ENCODE measurements around the gene NKD2. TPM values are rescaled to one million over a fixed set of nuclear protein-coding genes. Genes with fewer than 3 reads are reported as not detected.
"Not testable (repeated sequence)": the region's sequence is repeated elsewhere in the genome, so short reads cannot be mapped to it uniquely, and the experiment has no call there.

The NKD2 gene
- polyA plus RNA-seq, 12 donors, result 0.96 to 32.3 (median 1.7) TPM; not detected in 1

DNA sequence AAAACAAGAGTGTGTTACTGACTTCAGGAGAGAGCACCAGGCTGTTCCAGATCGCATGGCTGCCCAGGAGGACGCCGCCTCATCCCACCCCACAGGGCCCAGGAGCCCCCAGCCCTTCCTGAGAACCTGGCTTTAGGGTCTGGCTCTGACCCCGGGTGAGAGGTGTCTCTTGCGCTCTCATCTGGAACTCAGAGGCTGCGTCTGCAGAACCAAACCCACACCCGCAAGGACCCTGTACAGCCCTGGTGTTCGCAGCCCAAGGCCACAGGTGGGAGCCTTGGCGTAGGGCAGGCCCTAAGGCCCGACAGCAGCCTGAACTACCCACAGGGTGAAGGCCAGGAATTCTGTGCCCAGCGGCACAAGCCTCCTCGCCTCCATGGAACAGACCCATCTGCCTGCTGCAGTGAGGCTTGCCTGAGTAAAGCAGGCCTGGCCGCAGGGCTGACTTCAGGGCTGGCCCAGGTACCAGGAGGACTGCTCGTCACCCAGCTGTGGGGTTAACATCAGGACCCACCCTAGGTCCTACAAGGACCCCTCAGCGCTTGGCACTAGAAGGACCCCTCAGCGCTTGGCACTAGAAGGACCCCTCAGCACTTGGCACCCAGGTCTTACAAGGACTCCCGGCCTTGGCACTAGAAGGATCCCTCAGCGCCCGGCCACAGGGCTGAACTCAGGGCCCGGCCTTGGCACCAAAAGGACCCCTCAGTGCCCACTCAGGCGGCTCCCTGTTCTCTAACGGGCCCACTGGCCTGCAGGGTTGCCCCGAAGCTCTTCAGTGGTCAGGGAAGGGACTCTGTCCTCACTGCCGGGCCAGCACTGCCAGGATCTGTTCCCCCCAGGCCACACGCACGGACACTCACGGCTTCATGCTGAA is 48.2 kb downstream of the NKD2 start:
- DNase-seq, result no peak

DNA sequence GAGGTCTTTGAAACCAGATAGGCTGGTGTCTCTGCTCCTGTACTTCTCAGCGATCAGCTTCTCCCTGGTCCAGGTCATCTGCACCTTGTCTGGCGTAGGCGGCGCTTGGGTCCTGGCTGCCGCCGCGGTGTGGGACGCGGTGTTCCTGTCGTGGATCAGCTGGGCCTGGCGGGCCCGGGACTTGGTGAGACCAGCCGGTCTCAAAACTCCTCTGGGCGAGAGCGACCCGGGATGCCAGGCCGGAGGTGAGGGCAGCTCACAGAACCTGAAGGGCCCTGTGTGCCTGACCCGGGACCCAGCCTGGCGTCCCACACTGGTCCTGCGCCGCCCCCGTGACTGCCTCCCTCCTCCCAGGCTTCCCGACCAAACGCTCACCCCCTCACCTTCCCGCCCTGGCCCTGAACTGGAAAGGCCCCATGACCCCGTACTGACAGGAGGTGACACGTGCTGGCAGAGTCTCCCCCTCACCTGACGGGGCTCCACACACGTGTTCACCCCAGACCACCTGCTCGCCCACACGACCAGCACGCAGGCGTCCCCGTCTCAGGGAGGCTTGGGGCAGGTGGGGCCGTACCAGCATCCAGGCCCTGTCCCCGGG is 49.0 kb downstream of the NKD2 start:
- DNase-seq, result no peak

DNA sequence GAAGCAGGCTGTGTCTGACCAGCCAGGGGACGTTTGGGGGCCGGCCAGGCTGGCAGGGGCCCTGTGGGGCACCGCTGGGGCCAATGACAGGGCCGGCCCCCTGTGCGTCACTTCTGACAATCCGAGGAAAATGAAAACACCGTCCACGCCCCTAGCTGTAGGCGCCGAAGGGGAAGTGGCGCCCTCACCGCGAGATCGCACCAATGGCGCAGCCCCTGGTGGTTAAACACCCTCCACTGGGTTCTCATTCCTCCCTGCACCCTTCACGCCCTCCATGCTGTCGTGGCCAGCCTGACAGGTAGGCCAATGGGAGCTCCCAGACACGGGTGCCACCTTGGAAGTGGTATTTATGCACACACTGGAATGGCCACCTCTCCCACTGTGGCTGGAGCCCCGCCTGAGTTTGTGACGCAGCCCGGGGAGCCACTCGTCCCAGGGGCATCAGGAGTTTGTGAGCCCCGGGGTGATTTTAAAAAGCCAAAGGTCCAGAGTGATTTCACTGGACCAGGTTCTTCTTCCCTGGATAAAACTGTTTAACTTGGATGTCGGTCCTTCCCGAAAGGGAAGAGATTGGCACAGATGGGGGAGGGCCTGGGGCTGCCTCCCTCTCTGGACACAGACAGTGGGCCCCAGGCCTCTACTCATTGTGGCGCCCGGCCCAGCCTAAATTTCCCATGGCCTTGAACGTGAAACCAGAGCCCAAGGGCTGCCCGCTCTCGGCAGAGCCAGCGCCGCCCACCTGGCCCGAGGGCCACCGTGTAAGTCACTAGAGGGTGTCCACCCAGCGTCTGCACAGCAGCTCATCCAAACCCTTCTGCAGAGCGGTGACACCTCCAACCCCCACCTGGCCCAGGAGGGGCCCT is 49.7 kb downstream of the NKD2 start:
- DNase-seq, result no peak

DNA sequence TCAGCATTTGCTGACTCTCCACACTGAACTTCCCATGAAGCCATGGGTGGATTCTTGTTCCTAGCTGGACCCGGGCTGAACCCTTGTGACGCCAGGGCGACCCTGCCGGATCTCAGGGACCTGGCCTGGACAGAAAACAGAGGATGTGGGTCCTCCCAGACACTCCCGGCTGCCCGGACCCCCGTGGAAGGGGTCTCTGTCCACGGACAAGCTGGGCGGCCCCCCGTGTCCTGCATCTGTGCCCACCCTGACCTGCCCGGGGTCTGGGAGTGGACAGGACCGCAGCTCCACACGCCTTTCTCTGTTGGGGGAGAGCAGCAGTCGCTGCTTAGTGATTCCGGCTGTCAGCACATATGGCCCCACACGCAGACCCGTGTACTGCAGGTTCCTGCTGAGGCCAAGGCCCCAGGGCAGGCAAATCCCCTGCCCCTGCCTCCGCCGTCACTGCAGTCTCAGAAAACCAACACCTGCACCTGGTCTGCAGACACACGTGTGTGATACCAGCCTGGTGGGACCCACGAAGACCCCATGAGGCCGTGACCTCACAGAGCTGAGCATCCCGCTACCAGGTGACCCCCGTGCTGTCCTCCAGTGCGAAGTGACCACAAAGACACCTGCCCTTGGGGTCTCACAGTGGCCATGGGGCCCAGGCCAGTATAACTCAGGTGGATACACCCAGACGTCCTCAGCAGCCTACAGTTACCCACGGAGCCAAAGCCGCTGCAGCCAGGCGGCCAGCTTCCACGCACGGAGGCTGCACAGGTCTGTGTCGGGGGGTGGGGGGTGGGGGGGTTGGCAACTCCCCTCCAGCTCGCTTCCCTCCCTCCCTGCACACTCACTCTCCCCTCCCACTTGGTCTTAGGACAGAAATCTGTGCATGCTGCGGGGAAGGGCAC is 50.6 kb downstream of the NKD2 start:
- no peak for DNase-seq

DNA sequence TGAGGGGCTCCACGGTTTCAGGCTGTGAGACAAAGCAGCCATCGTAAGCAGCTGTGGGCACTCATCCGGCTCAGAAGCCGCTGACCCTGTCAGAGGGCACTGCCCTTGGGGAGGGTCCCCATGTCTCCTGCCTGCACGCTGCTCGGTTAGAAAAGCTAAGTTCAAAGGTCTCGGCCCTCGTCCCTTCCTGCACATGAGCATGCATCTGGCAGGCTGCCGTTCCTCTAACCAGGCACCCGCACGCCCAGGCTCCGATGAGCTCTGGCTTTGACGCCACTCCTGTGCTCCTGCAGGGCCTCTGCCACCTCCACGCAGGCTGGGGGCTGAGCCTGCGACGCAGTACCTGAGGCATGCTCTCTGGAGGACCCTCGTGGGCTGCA is 51.3 kb downstream of the NKD2 start:
- DNase-seq, result no peak

DNA sequence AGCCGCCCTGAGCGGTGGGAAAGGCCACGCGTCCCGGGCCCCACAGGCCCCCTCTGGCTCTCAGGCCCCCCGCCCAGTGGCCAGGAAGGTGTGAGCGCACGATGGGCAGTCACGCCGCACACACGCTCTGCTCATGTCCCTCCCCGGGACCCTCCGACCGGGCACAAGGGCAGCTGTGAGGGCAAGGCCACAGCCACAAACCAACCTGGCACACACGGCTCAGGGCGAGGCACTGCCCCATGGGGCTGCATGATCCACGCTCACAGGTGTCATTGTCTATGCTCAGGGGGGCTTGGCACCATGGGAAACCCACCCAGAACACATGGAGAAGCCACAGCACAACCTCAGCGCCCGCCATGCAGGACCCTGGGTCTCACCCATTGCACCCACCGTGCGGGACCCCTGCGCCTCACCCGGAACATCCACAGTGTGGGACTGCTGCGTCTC is 52.0 kb downstream of the NKD2 start:
- no peak for DNase-seq

DNA sequence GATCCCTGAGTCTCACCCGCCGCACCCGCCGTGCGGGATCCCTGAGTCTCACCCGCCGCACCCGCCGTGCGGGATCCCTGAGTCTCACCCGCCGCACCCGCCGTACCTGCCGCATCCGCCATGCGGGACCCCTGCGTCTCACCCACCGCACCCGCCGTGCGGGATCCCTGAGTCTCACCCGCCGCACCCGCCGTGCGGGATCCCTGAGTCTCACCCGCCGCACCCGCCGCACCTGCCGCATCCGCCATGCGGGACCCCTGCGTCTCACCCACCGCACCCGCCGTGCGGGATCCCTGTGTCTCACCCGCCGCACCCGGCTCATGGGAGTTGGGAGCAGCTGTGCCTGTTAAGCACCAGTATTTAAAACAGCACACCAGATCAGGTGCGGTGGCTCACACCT is 52.7 kb downstream of the NKD2 start:
- DNase-seq, result not testable (repeated sequence)

DNA sequence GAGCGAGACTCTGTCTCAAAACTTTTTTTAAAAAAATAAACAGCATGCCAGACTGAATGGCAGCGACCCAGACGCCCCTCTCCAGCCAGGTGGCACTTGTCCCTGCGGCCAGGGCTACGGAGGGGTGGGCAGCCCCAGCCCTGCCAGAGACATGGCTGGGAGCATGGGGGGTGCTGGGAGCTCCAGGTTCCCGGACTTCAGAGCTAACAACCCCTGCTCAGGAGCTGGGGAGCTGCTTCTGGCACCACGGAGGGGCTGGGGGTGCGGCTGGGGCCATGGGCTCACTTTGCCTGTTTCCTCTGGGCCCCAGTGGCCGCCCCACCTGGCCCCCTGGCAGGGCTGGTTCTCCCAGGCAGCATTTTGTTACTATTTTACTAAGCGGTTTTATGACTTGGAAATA is 53.3 kb downstream of the NKD2 start:
- DNase-seq, result no peak

DNA sequence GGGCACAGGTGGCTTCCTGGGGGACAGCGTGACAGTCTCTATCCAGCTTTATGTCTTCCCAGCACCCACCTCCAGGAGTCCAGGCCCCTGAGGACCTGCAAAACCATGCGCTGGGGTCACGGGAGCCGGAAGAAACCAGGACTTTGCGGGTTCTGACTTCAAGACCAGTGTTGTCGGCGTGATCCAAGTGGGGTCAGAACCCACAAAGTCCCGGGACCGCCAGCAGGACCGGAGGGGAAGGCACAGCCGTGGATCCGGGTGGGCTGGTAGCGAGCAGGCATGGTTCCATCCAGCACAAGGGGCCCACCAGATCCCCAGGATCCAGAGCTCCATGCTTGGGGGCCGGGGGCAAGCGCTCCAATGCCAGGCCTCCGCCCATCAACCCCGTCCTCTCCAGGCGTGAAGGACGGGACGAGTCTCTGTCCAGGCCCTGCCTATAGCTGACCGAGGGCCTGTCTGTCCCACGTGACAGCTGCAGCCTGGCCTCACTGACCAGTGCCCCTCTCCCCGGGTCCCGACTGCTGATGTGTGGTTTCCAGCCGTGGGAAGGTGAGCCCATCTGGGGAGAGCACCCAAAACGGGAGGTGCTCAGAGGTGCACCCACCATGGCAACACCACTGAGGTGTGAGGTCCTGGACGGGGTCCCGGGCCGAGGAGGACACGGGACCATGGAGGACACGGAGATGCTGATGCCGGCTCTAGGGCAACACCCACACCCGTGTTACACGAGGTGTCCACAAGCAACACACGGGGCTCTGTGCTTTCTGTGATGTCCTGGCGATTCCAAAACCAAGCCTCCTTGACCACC is 54.4 kb downstream of the NKD2 start:
- DNase-seq, result no peak

DNA sequence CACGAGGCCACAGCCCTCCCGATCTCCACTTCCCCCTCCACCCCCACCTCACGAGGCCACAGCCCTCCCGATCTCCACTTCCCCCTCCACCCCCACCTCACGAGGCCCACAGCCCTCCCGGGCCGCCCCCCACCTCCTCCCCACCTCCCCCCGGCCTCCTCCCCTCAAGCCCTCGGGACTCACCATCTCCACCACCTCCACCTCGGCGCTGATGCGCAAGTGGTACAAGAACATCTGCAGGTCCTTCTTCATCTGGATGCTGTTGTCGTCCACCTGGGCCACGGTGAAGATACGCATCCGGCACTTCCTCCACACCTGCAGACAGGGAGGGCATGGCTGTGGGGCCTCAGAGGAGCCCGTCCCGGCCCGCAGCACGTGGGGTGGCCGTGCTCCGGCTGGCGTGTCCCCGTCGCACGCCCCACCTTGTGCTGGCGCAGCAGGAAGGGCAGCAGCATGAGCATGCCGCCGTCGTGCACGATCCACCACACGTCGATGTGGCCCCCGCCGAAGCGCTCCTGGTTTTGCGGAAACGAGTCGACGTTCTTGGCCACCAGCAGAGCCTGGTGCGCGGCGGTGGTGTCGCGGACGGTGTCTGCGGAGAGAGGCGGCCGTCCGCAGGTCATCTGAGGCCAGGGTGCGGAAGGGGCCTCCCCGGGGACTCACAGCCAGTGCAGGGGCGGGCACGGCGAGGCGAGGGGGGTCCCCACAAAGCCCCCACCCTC is 55.2 kb downstream of the NKD2 start:
- no peak for DNase-seq

DNA sequence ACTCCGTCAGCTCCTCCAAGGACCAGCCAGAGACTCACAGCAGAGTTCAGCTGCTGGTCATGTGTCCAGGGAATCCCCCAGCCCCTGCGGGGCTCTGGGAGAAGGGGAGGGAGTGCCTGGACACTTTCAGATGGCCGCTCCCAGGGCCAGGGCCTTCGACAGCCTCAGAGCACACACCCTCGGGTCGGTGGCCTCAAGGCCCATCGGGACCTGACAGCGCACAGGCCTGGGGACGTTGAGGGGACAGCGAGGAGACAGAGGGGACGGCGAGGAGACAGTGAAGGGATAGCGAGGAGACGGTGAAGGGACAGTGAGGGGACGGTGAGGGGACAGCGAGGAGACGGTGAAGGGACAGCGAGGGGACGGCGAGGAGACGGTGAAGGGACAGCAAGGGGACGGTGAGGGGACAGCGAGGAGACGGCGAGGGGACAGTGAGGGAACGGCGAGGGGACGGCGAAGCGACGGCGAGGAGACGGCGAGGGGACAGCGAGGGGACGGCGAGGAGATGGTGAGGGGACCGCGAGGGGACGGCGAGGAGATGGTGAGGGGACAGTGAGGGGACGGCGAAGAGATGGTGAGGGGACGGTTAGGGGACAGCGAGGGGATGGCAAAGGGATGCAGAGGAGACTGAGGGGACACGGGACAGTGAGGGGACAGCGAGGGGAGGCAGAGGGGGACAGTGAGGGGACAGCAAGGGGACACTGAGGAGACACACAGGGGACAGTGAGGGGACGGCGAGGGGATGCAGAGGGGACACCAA is 56.0 kb downstream of the NKD2 start:
- DNase-seq, result no peak

DNA sequence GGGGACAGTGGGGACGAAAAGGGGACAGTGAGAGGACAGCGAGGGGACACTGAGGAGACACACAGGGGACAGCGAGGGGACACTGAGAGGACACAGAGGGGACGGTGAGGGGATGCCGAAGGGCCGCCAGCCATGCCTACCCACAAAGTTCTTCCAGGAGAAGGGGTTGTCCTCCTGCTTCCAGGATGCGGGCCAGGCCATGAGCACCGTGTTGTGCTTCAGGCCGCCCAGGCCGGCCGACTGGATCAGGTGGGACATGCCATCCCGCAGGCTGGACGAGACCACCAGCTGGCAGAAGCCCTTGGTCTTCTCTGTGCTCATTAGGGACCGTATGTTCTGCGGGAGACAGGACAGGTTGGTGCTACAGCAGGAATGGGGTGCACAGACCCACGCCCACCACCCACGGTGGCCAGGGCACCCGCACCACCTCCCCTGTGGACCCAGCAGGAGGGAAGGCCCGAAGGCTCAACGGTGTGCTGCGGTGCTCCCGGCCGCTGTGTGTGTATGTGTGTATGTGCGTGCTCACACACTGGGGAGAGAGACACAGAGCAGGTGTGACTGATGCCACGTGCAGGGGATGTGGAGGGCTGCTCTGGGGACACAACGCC is 56.6 kb downstream of the NKD2 start:
- DNase-seq, result no peak

DNA sequence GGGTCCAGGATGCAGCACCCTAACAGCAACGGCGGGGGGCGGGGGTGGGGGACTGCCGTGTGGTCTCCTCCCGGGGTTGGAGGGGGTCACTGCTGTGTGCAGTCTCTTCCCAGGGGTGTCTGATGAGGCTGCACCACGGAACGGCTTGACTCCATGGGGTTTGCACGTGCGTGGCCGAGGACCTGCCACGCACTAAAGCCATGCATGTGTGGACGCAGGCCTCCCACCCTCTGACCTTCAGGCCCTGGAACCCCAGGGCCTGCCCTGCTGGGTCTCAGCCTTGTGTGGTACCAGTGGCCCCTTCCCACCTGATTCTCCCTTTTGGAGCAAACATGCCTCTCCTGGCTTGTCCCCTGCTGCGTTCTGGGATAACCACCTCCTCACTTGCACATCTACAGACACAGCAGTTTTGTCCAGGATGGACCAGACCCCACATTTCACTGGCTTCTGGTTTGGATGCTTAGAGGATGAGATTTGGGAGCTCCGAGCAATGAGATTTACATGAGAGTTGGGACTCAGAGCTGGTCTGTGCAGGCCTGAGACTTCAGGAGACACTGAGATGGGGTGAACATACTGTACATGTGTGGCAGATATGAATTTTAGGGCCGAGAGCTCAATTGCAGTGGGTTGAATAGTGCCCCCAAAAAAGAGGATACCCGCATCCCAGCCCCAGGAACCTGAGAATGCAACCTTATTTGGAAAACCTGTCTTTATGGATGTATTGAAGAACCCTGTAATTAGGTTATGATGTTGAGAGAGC is 57.5 kb downstream of the NKD2 start:
- DNase-seq, result no peak

DNA sequence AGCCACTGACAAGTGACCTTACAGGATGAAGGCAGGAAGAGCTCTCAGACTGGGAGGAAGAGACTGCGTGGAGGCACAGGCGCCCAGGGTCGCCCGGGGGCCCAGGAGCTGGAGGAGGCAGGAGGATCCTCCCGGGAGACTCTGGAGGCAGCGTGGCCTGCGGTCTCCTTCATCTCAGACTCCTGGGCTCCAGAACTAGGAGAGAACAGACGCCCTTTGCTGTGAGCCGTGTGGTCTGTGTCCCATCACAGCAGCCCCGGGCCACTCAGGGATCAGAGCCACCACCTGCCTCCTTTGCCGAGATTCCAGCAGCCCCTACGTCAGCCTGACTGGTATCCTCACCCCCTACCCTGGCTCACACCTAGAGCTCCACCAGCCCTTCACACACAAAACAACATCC is 58.1 kb downstream of the NKD2 start:
- no peak for DNase-seq

DNA sequence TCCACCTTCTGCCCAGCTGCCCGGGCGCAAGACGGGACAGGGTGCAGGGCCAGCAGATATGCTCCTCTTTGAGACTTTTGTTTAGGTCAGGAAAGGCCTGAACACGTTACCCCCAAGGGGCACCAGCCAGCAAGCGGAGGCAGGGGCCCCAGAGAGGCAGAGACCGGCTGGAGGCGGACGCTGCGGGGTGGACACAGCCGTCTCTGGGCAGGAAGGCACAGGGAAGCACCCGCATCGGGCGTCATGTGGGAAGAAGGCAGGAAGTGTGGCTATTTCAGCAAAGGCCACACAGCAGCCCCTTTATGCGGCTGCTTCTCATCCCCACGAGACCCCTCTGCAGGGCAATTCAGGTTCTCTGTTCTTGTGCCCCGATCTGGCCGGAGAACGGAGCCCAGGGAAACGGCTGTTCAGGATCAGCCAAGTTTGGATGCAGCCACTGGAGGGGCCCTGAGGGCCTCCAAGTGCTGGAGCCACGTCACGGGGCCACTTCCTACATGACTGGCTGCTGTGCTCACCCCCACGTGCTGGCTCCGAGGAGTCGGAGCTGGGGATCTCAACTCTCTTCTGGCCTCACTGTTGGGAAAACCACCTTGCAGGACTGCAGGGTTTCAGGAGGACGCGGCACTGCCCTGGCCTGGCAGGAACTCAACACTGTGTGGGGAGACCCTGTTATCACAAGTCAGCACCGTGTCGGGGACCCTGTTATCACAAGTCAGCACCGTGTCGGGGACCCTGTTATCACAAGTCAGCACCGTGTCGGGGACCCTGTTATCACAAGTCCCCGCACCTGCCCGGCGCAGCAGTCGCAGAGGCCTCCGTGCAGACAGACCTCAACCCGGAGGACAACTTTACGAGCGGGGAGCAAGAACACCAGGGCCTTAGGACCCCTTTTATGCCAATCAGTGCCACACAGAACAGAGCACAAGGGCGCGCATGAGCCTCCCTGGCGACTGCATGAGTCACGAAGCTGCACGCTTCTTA is 58.8 kb downstream of the NKD2 start:
- DNase-seq, result no peak

DNA sequence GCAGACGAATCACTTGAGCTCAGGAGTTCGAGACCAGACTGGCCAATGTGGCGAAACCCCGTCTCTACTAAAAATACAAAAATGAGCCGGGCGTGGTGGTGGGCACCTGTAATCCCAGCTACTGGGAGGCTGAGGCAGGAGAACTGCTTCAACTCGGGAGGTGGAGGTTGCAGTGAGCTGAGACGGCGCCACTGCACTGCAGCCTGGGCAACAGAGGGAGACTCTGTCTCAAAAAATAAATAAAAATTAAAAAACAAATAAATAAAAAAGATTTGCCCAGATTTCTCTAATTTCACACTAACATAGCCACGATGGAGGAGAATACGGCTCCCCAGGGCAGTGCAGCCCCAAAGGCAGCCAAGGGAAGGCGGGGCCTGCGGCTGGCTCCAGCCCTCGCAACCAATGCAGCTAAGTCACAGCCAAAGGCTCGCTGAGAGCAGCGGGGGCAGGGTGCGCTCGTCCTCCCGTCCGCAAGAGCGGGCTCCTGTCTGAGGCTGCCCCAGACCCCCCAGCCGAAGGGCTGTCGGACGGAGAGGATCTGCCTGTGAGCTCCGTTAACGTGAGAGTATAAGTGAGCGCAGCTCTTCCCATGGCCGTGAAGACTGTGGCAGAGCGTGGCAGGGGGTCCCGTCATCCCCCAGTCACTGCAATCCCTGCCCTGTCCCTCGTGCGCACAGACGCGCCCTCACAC is 59.7 kb downstream of the NKD2 start:
- DNase-seq, result no peak

All from muscle of arm (tissue), 12 donors.